ENCODE measurements around the gene CXorf65.

The CXorf65 gene

DNA sequence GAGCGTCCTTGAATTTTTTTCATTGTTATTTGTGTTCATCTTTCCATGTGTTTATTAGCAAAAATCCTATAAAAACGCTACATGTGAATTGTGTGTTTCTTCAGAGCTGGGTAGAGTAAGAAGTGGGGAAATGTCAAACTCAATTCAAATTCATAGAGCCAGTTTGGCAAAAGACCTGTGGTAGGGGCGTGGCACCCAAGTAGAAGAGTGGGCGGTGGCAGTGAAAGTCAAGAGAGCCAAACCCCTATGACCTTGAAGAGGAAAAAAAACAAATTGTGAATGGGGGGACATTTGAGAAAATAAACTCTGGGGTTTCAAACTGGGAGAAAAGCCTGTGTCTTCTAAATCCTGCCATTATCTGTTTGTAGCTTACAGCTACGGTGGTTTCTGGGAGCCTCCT lies 15.3 kb downstream of the CXorf65 start:
- H3K9ac ChIP-seq (ENCODE audit: low read length): no peak overlapping the region
- H3K36me3 ChIP-seq (ENCODE audit: insufficient read depth, low read length): no peaks in the 10 kb centered on the region
- H3K27ac ChIP-seq (ENCODE audit: low read depth, low read length): no peak overlapping the region
- no peak overlapping the region for H3K4me3 ChIP-seq (ENCODE audit: low read depth in 1 of 2, low read length in 2 of 2)
- no peaks in the 10 kb centered on the region for H3K4me1 ChIP-seq (ENCODE audit: insufficient read depth, low read length)
- H3K27me3 ChIP-seq (ENCODE audit: control insufficient read depth in 1 of 2, insufficient read depth in 2 of 2, low read length in 2 of 2): no peaks in the 10 kb centered on the region
- H3K9me3 ChIP-seq (ENCODE audit: low read length): no peaks in the 10 kb centered on the region

DNA sequence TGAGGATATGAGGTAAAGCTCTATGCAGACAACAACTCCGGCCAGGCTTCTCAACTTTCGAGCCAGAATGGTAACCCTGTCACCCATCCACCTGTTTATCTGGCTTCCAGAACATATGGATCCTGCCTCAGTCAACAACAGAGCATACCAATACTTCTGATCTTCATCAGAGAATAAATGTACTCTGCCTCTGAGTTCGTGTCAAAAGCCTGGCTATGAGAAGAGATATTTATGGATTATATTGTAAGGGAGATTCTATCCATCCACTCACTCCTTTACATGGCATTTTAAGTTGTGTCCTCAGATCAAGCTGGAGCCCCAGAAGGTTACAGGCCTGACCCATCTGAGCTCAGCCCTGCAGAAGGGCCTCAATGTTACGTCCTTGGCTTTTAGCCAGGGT lies 20.6 kb downstream of the CXorf65 start:
- H3K27ac ChIP-seq (ENCODE audit: low read depth, low read length): no peak overlapping the region
- no peaks in the 10 kb centered on the region for H3K4me1 ChIP-seq (ENCODE audit: insufficient read depth, low read length)
- no peaks in the 10 kb centered on the region for H3K36me3 ChIP-seq (ENCODE audit: insufficient read depth, low read length)
- H3K4me3 ChIP-seq (ENCODE audit: low read depth in 1 of 2, low read length in 2 of 2): no peak overlapping the region
- no peaks in the 10 kb centered on the region for H3K27me3 ChIP-seq (ENCODE audit: control insufficient read depth in 1 of 2, insufficient read depth in 2 of 2, low read length in 2 of 2)
- no peak overlapping the region for H3K9ac ChIP-seq (ENCODE audit: low read length)
- H3K9me3 ChIP-seq (ENCODE audit: low read length): no peaks in the 10 kb centered on the region

DNA sequence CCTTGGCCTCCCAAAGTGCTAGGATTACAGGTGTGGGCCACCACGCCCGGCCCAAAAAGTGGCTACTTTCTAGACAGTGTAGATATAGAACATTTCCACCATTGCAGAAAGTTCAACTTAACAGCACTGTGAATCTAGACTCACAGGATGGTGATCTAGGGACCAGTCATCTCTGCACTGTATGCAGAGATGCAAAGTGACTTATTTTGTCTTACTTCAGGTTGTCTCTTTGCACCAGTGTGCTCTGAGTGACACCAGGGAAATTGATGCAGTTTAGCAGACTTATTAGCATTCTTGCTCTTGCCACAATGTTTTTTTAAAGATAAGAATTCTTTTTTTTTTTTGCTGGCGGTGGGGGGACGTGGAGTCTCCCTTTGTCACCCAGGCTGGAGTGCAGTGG lies 23.7 kb downstream of the CXorf65 start:
- Histone ChIP-seq H3K36me3 (ENCODE audit: insufficient read depth, low read length) (no peaks in the 10 kb centered on the region), H3K9me3 (ENCODE audit: low read length) (no peaks in the 10 kb centered on the region), H3K9ac (ENCODE audit: low read length) (no peak overlapping the region), H3K4me3 (ENCODE audit: low read depth in 1 of 2, low read length in 2 of 2) (no peak overlapping the region), H3K4me1 (ENCODE audit: insufficient read depth, low read length) (no peaks in the 10 kb centered on the region), H3K27me3 (ENCODE audit: control insufficient read depth in 1 of 2, insufficient read depth in 2 of 2, low read length in 2 of 2) (no peaks in the 10 kb centered on the region), H3K27ac (ENCODE audit: low read depth, low read length) (no peak overlapping the region)

DNA sequence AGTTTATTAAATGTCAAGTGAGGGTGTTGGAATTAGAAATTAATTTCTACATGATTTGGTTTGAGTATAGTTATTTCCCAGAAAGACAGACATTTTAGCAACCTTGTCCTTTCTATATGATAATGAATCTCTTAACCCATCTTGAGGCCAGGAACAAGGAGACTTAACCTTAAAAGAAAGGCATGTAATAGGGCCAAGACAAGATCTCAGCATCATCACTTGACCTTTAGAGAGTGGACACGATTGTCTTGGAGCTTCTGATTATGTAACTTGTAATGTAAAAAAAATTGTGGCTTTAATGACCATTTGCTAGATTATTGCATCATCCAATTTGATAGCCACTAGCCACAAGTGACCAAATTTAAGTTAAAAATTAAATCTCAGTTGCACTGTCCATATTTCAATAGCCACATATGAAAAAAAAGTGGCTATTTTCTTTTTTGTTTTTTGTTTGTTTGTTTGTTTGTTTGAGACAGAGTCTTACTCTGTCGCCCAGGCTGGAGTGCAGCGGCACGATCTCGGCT lies 24.4 kb downstream of the CXorf65 start:
- Histone ChIP-seq H3K9ac (ENCODE audit: low read length) (no peak overlapping the region), H3K27me3 (ENCODE audit: control insufficient read depth in 1 of 2, insufficient read depth in 2 of 2, low read length in 2 of 2) (no peaks in the 10 kb centered on the region), H3K36me3 (ENCODE audit: insufficient read depth, low read length) (no peaks in the 10 kb centered on the region), H3K4me3 (ENCODE audit: low read depth in 1 of 2, low read length in 2 of 2) (no peak overlapping the region), H3K9me3 (ENCODE audit: low read length) (no peaks in the 10 kb centered on the region), H3K27ac (ENCODE audit: low read depth, low read length) (no peak overlapping the region), H3K4me1 (ENCODE audit: insufficient read depth, low read length) (no peaks in the 10 kb centered on the region)

DNA sequence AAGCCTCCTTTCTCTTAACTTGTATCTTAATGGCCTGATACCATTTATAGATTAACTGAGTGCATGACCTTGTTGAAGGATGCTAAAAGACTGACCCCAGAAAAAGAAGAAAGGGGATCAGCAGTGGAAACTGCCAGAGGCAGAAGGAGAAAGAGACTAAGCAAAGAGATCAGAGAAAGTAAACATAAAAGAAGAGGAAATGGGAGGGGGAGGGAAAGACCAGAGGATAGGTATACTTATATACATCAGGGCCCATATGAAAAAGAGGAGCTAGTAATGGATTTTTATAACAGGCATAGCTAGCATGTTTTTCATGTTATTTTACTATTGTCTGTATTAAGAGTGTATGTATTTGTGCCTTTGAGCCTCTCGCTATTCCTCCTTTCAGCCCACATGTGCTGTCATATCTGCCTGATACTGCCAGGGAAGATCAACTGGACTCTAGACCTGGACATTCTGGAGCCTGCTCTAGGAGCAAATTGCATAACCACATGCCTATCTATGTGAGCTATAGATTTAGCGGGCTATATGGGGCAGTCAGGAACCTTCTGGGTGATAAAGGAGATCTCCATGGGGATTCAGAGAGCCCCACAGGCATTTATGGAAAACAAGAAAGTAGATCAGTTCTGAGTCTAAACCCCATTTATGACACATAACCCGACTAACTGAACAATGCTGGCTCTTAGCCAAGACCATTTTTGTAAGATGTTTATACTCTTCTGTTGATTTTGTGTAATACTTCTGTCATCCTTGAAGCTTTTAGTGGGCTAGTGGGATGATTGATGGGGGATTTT lies 25.0 kb downstream of the CXorf65 start:
- H3K9me3 ChIP-seq (ENCODE audit: low read length): no peaks in the 10 kb centered on the region
- no peaks in the 10 kb centered on the region for H3K27me3 ChIP-seq (ENCODE audit: control insufficient read depth in 1 of 2, insufficient read depth in 2 of 2, low read length in 2 of 2)
- H3K36me3 ChIP-seq (ENCODE audit: insufficient read depth, low read length): no peaks in the 10 kb centered on the region
- no peak overlapping the region for H3K9ac ChIP-seq (ENCODE audit: low read length)
- H3K27ac ChIP-seq (ENCODE audit: low read depth, low read length): no peak overlapping the region
- no peaks in the 10 kb centered on the region for H3K4me1 ChIP-seq (ENCODE audit: insufficient read depth, low read length)
- no peak overlapping the region for H3K4me3 ChIP-seq (ENCODE audit: low read depth in 1 of 2, low read length in 2 of 2)

DNA sequence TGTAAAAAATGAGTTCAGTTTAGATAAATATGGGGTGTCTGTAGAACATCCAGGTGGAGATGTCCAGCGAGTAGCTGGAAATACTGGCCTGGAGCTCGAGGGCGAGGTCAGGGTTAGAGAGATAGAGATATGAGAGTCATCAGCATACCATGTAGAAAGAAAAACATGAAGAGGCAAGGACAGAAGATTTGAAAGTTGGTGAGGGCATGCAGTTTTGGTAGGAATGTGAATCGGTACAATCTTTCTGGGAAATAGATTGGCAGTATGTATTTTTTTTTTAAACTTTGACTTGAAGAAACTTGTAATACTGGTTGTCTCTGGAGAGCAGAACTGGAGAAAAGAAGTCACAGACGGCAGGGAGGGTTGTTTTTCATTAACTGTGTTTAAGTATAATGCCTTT lies 36.0 kb downstream of the CXorf65 start:
- H3K36me3 ChIP-seq (ENCODE audit: insufficient read depth, low read length): no peaks in the 10 kb centered on the region
- peaks cover 0 to 4% of the 10 kb centered on the region in 2 donors for H3K27me3 ChIP-seq (ENCODE audit: control insufficient read depth in 1 of 2, insufficient read depth in 2 of 2, low read length in 2 of 2)
- H3K9ac ChIP-seq (ENCODE audit: low read length): no peak overlapping the region
- H3K4me3 ChIP-seq (ENCODE audit: low read depth in 1 of 2, low read length in 2 of 2): no peak overlapping the region
- H3K9me3 ChIP-seq (ENCODE audit: low read length): no peaks in the 10 kb centered on the region
- no peak overlapping the region for H3K27ac ChIP-seq (ENCODE audit: low read depth, low read length)
- H3K4me1 ChIP-seq (ENCODE audit: insufficient read depth, low read length): peaks cover 6% of the 10 kb centered on the region

DNA sequence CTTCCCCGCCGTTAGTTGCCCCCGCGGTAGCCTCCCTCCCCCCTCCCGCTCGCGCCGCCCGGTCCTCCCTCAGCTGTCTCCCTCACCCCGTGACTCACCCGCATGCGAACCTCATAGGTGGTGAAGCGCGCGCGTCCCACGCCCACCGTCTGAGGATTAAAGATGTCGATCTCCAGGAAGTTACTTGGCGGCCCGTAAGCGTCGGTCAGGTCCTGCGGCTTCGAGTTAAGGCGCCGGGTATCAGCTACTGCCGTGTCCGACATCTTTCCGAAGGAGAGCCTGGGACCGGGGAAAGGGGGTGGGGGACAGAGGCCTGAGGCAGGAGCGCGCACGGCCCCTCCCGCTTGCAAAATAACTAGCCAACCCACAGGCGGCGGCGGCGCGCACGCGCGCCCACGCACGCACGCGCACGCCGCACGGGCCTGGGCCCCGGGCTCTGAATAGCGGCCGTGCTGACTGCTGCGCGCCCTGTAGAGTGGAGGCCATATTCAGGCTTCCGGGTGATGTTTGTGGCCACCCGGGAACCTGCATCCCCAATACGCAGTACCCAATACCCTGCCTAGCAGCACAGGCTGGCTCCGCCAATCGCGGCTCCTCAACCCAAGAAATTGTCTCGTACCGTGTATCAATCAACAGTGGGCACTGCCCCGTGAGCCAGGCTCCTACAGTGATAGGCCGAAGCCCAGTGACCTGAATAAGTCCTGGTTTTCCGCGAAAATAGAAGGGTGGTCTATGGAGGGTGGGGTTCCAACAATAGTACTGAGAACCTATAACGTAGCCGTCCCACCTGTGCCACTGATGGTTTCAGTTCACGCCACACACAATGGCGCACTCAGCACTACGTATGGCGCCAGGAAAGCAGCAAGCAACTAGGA lies 38.3 kb downstream of the CXorf65 start, which contains the start of gene SNX12:
TSS of gene SNX12 (minus strand) at position 291 of the 875 bp plus-strand sequence. CDS start at position 263, 28 bp downstream.
- Histone ChIP-seq H3K27ac (ENCODE audit: low read depth, low read length) (peak within 1 kb of the TSS; percentile 71), H3K9ac (ENCODE audit: low read length) (peak within 1 kb of the TSS; percentile 78), H3K4me3 (ENCODE audit: low read depth in 1 of 2, low read length in 2 of 2) (peak within 1 kb of the TSS; percentile 16 to 84), H3K4me1 (ENCODE audit: insufficient read depth, low read length) (peaks cover 6% of the 10 kb centered on the region), H3K9me3 (ENCODE audit: low read length) (no peaks in the 10 kb centered on the region), H3K36me3 (ENCODE audit: insufficient read depth, low read length) (no peaks in the 10 kb centered on the region), H3K27me3 (ENCODE audit: control insufficient read depth in 1 of 2, insufficient read depth in 2 of 2, low read length in 2 of 2) (no peaks in the 10 kb centered on the region)

DNA sequence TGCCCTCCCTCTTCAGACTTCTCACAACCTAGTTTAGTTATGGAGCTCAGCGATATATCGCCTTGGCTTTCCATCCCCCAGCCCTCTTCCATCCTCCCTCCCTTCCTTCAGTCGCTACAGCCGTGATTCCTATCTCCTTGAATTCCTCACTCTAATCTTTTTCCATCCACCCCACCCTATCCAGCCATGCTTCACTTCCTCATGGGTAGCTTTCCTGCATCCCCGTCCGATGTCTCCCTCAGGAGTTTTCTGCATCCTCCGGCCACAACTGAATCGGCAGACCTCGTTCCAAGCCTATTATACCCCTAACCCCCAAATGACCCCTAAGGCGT lies 38.9 kb downstream of the CXorf65 start:
- Histone ChIP-seq H3K36me3 (ENCODE audit: insufficient read depth, low read length) (no peaks in the 10 kb centered on the region), H3K9me3 (ENCODE audit: low read length) (no peaks in the 10 kb centered on the region), H3K9ac (ENCODE audit: low read length) (peak overlapping the region; percentile 78), H3K27ac (ENCODE audit: low read depth, low read length) (peak overlapping the region; percentile 71), H3K4me3 (ENCODE audit: low read depth in 1 of 2, low read length in 2 of 2) (peak overlapping the region; percentile 16 to 84), H3K27me3 (ENCODE audit: control insufficient read depth in 1 of 2, insufficient read depth in 2 of 2, low read length in 2 of 2) (no peaks in the 10 kb centered on the region), H3K4me1 (ENCODE audit: insufficient read depth, low read length) (peaks cover 6% of the 10 kb centered on the region)

DNA sequence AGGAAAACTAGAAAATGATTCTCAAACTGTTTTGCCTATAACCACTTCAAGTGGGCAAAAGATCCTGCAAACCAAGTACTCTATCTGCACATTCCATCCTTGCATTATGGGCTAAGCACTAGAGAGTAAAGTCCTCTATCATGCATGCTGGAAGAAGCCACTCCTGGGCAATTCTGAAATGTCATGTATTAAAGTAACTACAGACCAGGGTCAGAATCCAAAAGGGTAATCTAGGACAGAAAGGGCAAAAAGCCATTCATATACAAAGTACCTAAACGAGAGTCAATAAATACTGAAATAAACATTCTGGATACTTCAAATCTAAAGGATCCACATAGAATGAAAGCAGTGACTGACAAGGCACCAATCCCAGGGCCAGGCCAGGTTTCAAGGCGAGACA lies 39.5 kb downstream of the CXorf65 start:
- H3K4me3 ChIP-seq (ENCODE audit: low read depth in 1 of 2, low read length in 2 of 2): peak overlapping the region in 1 of 2 donors; percentile 84
- no peaks in the 10 kb centered on the region for H3K9me3 ChIP-seq (ENCODE audit: low read length)
- H3K4me1 ChIP-seq (ENCODE audit: insufficient read depth, low read length): peaks cover 6% of the 10 kb centered on the region
- peak overlapping the region; percentile 71 for H3K27ac ChIP-seq (ENCODE audit: low read depth, low read length)
- no peaks in the 10 kb centered on the region for H3K27me3 ChIP-seq (ENCODE audit: control insufficient read depth in 1 of 2, insufficient read depth in 2 of 2, low read length in 2 of 2)
- peak overlapping the region; percentile 78 for H3K9ac ChIP-seq (ENCODE audit: low read length)
- H3K36me3 ChIP-seq (ENCODE audit: insufficient read depth, low read length): no peaks in the 10 kb centered on the region

DNA sequence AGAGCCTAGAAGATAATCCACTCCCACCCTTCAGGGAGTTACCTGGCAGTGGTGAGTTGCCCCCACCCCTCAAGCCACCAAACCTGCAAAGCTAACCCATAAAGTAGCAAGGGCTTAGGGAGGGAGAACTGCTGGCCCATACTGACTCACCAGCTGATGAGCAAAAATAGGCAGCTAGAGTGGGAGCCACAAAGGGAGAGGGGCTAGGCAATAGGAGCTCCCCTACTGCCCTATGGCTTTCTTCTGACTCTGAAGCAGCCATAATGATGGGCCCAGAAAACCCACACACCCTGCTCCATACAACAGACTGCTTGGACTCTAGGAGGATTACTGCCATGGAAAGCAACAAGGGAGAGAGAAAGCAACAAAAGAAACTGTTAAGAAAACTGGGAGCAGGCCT lies 46.4 kb downstream of the CXorf65 start:
- Histone ChIP-seq H3K27me3 (ENCODE audit: control insufficient read depth in 1 of 2, insufficient read depth in 2 of 2, low read length in 2 of 2) (no peaks in the 10 kb centered on the region), H3K9me3 (ENCODE audit: low read length) (no peaks in the 10 kb centered on the region), H3K27ac (ENCODE audit: low read depth, low read length) (no peak overlapping the region)

DNA sequence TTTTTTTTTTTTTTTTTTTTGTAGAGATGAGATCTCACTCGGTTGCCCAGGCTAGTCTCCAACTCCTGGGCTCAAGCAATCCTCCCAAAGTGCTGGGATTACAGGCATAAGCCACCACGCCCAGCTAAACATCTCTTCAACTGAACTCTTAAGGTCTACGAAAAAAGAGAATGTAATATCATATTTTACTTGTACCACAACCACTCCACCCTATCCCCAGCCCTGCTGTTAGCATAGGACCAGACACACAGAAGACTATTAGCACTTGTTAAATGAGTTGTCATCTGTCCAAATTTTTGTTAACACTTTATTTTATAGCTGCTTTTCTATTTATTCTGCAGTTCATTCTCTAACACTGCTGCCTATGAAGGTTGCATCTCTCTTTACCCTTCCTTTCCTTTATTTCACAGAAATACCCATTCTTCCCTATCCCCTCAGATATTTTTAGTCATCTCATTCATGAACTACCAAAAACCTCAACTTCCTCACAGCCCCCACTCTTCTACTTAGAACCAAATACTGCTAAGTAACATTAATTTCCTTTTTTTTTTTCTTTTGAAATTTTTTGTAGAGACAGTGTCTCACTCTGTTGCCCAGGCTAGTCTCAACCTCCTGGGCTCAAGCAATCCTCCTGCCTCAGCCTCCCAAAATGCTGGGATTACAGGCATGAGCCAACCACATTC lies 48.6 kb downstream of the CXorf65 start:
- Histone ChIP-seq H3K27me3 (ENCODE audit: control insufficient read depth in 1 of 2, insufficient read depth in 2 of 2, low read length in 2 of 2) (no peaks in the 10 kb centered on the region), H3K4me1 (ENCODE audit: insufficient read depth, low read length) (no peaks in the 10 kb centered on the region), H3K27ac (ENCODE audit: low read depth, low read length) (no peak overlapping the region), H3K4me3 (ENCODE audit: low read depth in 1 of 2, low read length in 2 of 2) (no peak overlapping the region), H3K36me3 (ENCODE audit: insufficient read depth, low read length) (peaks cover 14% of the 10 kb centered on the region), H3K9ac (ENCODE audit: low read length) (no peak overlapping the region), H3K9me3 (ENCODE audit: low read length) (no peaks in the 10 kb centered on the region)

More for the DNA sequence above, 46.4 kb downstream of the CXorf65 start:
- Histone ChIP-seq H3K4me3 (ENCODE audit: low read depth in 1 of 2, low read length in 2 of 2) (no peak overlapping the region), H3K9ac (ENCODE audit: low read length) (no peak overlapping the region), H3K4me1 (ENCODE audit: insufficient read depth, low read length) (no peaks in the 10 kb centered on the region), H3K36me3 (ENCODE audit: insufficient read depth, low read length) (peaks cover 14% of the 10 kb centered on the region)
